Measurements from ENCODE around the gene SLC8A1. TPM values are rescaled to one million over a fixed set of nuclear protein-coding genes. Genes with fewer than 3 reads are reported as not detected.

SLC8A1 gene
- total RNA-seq, 1 donor, result 82.9 TPM

GRCh38 chr2:40128796-40129195 is 323.1 kb downstream of the SLC8A1 start:
- Histone ChIP-seq H3K4me3 (ENCODE audit: insufficient read depth, low read length) (no peak overlapping the region), H3K4me2 (ENCODE audit: insufficient read depth, low read length) (peak overlapping the region; percentile 52), H3K9me3 (ENCODE audit: low read depth, low read length) (no peaks in the 10 kb centered on the region), H3K27ac (ENCODE audit: low read depth, low read length) (peak overlapping the region; percentile 95), H3K79me2 (ENCODE audit: insufficient read depth, low read length) (no peaks in the 10 kb centered on the region), H2AFZ (ENCODE audit: low read length) (no peak overlapping the region), H3K36me3 (ENCODE audit: insufficient read depth, low read length) (no peaks in the 10 kb centered on the region), H4K20me1 (ENCODE audit: insufficient read depth, low read length) (no peaks in the 10 kb centered on the region), H3K27me3 (ENCODE audit: insufficient read depth, low read length) (no peaks in the 10 kb centered on the region), H3K4me1 (ENCODE audit: insufficient read depth, low read length) (peaks cover 72% of the 10 kb centered on the region)
- TF ChIP-seq, protein P1, sequence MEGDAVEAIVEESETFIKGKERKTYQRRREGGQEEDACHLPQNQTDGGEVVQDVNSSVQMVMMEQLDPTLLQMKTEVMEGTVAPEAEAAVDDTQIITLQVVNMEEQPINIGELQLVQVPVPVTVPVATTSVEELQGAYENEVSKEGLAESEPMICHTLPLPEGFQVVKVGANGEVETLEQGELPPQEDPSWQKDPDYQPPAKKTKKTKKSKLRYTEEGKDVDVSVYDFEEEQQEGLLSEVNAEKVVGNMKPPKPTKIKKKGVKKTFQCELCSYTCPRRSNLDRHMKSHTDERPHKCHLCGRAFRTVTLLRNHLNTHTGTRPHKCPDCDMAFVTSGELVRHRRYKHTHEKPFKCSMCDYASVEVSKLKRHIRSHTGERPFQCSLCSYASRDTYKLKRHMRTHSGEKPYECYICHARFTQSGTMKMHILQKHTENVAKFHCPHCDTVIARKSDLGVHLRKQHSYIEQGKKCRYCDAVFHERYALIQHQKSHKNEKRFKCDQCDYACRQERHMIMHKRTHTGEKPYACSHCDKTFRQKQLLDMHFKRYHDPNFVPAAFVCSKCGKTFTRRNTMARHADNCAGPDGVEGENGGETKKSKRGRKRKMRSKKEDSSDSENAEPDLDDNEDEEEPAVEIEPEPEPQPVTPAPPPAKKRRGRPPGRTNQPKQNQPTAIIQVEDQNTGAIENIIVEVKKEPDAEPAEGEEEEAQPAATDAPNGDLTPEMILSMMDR (IDR thresholded peaks at IDR 0.05; ENCODE audit: extremely low read depth, low read depth, low read length), result no peak
- DNase-seq (ENCODE audit: insufficient read length, low spot score, missing footprints), result no peak

DNA sequence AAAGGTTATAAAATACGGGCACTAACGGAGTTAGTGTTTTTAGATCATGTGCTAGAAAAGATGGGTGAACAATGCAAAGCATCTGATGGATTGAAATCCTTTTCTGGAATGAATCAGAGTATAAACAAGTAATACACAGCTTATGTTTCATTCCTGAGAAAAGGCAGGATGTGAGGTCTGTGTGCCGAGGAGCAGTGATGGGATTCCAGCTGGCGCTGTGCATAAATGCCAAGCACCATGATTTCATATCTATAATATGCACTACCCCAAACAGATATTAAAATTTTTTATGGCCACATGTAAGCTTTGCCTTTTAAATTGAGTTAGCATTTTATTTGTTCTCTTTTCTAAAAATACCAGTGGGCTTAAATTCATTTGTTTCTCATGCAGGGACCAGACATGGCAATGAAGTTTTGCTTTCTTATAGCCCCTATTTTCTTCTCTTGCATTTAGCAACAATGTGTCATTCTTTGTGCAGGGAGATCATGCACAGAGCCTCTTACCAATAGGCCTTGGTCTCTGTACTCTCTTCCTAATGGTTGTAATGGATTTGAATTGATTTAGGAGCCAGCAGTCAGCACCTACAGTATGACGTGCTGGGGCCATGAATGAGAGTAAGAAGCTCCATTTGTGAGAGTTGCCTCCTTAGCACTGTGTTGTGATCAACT is 323.9 kb downstream of the SLC8A1 start:
- peak overlapping the region; percentile 95 for H3K27ac ChIP-seq (ENCODE audit: low read depth, low read length)
- H3K9me3 ChIP-seq (ENCODE audit: low read depth, low read length), result no peaks in the 10 kb centered on the region
- H4K20me1 ChIP-seq (ENCODE audit: insufficient read depth, low read length), result no peaks in the 10 kb centered on the region
- no peaks in the 10 kb centered on the region for H3K79me2 ChIP-seq (ENCODE audit: insufficient read depth, low read length)
- TF ChIP-seq, protein P1 (IDR thresholded peaks at IDR 0.05; ENCODE audit: extremely low read depth, low read depth, low read length), result no peak
- H3K4me1 ChIP-seq (ENCODE audit: insufficient read depth, low read length), result peaks cover 79% of the 10 kb centered on the region
- peak overlapping the region; percentile 52 for H3K4me2 ChIP-seq (ENCODE audit: insufficient read depth, low read length)
- peak overlapping the region; percentile 51 for H2AFZ ChIP-seq (ENCODE audit: low read length)
- H3K36me3 ChIP-seq (ENCODE audit: insufficient read depth, low read length), result no peaks in the 10 kb centered on the region
- H3K4me3 ChIP-seq (ENCODE audit: insufficient read depth, low read length), result no peak overlapping the region
- DNase-seq (ENCODE audit: insufficient read length, low spot score, missing footprints), result peak; percentile 85
- no peaks in the 10 kb centered on the region for H3K27me3 ChIP-seq (ENCODE audit: insufficient read depth, low read length)

- H3K4me1 ChIP-seq (ENCODE audit: insufficient read depth, low read length), result peaks cover 82% of the 10 kb centered on the region
- no peak overlapping the region for H2AFZ ChIP-seq (ENCODE audit: low read length)
- no peaks in the 10 kb centered on the region for H3K36me3 ChIP-seq (ENCODE audit: insufficient read depth, low read length)
- peak; percentile 52 for DNase-seq (ENCODE audit: insufficient read length, low spot score, missing footprints)
- no peaks in the 10 kb centered on the region for H3K27me3 ChIP-seq (ENCODE audit: insufficient read depth, low read length)
- H3K4me3 ChIP-seq (ENCODE audit: insufficient read depth, low read length), result no peak overlapping the region
- H3K79me2 ChIP-seq (ENCODE audit: insufficient read depth, low read length), result no peaks in the 10 kb centered on the region
- TF ChIP-seq, protein P1 (IDR thresholded peaks at IDR 0.05; ENCODE audit: extremely low read depth, low read depth, low read length), result no peak
- H4K20me1 ChIP-seq (ENCODE audit: insufficient read depth, low read length), result no peaks in the 10 kb centered on the region
- peak overlapping the region; percentile 95 for H3K27ac ChIP-seq (ENCODE audit: low read depth, low read length)
- H3K4me2 ChIP-seq (ENCODE audit: insufficient read depth, low read length), result peak overlapping the region; percentile 52
- no peaks in the 10 kb centered on the region for H3K9me3 ChIP-seq (ENCODE audit: low read depth, low read length)
These were observed 324.7 kb downstream of the SLC8A1 start for GRCh38 chr2:40127146-40127545.

- no peaks in the 10 kb centered on the region for H4K20me1 ChIP-seq (ENCODE audit: insufficient read depth, low read length)
- DNase-seq (ENCODE audit: insufficient read length, low spot score, missing footprints), result no peak
- peak overlapping the region; percentile 95 for H3K27ac ChIP-seq (ENCODE audit: low read depth, low read length)
- no peak overlapping the region for H3K4me3 ChIP-seq (ENCODE audit: insufficient read depth, low read length)
- no peaks in the 10 kb centered on the region for H3K9me3 ChIP-seq (ENCODE audit: low read depth, low read length)
- H3K36me3 ChIP-seq (ENCODE audit: insufficient read depth, low read length), result no peaks in the 10 kb centered on the region
- peak overlapping the region; percentile 16 for H2AFZ ChIP-seq (ENCODE audit: low read length)
- H3K79me2 ChIP-seq (ENCODE audit: insufficient read depth, low read length), result no peaks in the 10 kb centered on the region
- no peaks in the 10 kb centered on the region for H3K27me3 ChIP-seq (ENCODE audit: insufficient read depth, low read length)
- peak overlapping the region; percentile 67 for H3K4me2 ChIP-seq (ENCODE audit: insufficient read depth, low read length)
- TF ChIP-seq, protein P1 (IDR thresholded peaks at IDR 0.05; ENCODE audit: extremely low read depth, low read depth, low read length), result no peak
- H3K4me1 ChIP-seq (ENCODE audit: insufficient read depth, low read length), result peaks cover 82% of the 10 kb centered on the region
These were observed 325.9 kb downstream of the SLC8A1 start for GRCh38 chr2:40126006-40126405.

All from osteoblast (primary cell).